NK-92 (cell line): ENCODE results near the gene LANCL3.

Experiments used
- DNase-seq: peaks from one replicate; lab custom pipeline; 2025; ENCODE audit not compliant: unreplicated experiment; lab: John Stamatoyannopoulos, UW

Gene LANCL3

DNA sequence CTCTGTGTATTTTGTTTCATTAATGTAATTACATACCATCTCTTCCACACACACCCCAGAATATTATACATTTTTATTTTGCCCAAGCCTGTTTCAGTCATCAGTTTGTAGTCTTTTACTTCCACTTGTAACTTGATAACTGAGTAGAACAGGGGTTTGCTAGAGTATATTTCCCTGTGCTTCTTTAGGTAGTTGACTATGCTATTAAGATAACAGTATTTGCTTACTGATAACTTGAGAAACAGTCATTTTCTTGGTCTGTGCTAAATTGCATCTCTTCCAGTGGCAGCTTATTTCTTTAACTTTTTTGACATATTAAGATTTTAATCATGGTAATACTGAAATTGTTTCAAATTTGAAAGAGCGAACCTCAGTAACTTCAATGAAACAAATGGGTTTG, 107.1 kb downstream of the LANCL3 start:
- DNase-seq, result no peak

DNA sequence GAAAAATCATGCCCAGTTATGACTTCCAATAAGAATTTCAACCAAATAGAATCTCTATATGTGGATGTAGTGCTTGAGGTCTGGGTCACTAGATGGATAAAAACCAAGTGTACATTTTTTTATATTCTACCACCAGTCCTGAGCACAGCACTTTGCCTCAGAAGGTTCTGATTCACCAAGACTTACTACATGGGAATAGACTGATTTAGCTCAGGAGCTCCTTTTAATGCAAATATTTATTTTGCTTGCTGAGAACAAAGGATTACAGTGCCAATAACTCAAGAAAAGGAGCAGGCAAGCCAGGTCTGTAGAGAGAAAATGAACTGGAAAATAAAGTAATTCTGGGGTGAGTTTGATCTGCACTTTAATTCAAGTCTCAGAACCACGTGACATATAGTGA, 107.8 kb downstream of the LANCL3 start:
- no peak for DNase-seq

DNA sequence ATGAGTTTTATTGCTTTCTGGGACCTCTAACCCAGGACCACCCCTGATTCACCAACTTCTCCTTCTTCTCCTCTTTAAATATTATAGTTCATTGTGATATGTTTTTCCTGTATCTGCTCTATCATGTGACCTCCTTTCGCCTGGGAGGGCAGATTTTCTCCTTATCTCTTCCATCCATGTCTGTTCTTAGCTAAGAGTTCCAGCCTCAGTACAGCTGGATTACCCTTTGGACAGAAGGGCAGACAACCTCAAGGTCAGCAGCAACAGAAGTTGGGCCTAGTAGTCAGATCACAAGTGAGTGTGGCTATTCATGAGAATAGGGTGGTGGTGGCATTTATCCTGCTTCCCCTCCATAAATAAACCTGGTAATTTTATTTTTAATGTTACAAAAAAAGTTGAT, 108.4 kb downstream of the LANCL3 start:
- no peak for DNase-seq

DNA sequence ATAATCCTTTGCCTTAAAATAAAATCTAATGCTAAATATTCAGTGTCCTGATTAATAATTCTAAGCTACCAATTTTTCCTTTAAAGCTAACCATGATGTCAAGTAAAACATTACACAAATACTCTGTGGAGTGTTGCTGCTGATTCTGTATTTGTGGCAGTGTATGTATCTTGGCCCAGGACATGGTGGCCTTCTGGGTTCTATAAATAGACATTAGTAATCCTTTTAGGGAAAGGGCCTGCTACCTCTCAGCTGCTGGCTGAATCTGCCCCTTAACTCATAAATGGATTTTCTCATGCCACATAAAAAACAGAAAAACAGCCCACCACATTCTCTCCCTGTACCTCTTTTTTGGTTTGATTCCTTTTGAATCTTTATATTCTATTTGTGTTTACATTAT, 113.0 kb downstream of the LANCL3 start:
- no peak for DNase-seq

DNA sequence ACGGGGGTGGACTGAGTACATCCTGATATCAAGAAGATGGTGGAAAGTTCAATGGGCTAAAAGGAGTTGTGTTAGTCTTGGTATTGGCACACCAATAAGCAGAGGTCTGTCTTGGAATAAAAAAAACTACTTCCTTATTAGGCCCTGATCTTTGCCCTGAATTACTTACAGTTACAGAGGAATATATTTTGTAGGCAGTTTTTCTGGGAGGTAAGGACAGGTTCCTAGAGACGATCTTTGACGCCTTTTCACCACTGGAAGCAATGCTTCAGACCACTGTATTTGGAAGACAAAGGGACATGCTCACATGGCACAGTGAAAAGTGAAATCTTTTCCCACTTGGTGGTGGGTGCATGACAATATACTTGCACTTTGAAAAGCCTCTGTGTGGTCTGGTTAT, 113.5 kb downstream of the LANCL3 start:
- no peak for DNase-seq

DNA sequence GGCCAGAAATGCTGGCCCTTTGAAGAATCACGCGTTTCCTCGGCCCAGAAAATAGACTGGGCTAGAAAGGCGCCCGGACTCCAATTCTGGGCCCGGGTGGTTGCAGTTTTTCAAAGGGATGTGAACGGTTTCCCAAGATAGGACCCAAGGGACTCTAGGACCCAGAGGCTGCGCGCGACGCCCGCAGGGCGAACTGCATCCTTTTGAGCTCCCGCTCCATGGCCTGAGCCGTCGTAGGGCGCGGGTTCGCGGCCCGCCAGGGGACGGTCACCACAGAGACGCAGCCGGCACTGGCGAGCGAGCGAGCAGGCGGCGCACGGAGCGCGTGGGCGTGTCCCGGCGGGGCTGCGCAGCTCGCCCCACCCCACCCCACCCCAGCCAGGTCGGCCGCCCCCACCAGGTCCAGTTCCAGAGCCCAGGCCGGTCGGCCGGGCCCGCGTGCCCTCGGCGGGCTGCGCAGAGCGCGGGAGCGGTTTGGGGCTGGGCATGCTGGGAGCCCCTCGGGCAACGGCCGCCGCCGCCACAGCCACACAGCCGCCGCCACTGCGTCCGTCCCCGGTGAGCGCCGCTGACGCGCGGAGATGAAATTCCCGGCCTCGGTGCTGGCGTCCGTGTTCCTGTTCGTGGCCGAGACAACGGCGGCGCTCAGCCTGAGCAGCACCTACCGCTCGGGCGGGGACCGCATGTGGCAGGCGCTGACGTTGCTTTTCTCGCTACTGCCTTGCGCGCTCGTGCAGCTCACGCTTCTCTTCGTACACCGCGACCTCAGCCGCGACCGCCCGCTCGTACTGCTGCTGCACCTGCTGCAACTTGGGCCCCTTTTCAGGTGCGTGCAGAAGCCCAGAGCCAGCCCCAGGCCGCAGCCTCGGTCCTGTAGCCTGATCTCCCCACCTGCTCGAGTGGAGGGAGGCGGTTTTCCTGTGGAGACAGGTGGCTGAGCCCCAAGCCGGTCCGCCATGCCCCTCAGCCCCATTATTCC, 114.2 kb downstream of the LANCL3 start, which contains the start of gene XK:
XK (plus strand) TSS at position 411 of the 979 bp plus-strand sequence; CDS start at position 582, 171 bp downstream.
- no peak for DNase-seq

DNA sequence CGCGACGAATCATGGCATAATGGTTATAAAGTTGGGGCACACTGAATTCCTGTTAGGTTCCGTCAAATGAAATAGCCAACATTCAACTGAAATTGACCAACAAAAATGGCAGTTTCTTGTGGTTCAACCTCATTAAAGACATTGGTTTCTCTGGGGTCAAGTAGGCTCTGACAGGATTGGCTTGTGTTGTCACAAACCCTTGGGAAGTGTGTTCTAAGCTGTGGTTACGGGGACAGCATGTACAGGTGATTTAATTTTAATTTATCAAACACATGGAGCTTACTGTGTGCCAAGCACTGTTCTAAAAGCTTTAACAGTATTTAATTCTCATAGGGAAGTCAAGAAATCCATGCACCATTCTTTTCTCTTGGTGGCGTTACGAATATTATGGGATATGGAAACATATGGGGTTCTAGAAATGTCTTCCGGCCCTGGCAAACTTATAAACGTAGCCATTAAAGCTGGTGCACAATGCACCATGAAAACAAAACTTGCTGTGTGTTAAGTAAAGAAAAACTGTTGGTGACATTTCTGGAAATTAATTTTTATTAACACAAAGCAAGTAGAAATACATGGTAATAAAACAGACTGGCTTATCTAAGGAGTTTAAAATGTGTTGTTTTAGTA, 115.0 kb downstream of the LANCL3 start:
- DNase-seq, result no peak

DNA sequence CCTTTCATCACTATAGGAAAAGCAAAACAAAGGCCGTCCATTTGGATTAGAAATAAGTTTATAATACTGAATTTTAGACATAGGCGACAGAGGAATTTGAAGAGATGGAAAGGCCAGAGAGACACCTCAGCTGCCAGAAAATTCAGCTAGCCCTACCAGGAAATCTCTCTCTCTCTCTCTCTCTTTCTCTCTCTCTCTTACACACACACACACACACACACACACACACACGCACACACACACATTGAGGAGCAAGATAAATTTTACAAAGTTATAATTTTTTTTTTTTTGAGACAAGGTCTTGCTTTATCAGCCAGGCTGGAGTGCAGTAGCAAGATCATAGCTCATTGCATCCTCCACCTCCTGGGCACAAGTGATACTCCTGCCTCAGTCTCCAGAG, 115.5 kb downstream of the LANCL3 start:
- DNase-seq, result no peak

DNA sequence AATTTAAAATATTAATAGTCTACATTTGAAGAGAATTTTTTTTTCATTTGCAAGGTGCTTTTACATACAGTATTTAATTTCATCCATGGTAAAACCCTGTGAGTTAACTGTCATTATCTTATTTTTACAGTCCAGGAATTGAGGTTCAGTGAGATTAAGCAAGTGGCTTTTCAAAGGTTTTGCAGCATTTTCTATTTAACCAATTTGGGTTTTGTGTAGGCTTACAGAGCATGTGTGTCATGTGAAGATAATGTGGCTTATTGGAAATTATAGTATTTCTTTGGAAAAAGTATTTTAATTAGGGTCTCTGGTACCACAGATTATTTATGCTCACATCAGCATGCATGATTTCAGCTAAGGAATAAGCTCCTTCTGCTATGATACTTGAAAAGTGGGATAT, 118.7 kb downstream of the LANCL3 start:
- no peak for DNase-seq

DNA sequence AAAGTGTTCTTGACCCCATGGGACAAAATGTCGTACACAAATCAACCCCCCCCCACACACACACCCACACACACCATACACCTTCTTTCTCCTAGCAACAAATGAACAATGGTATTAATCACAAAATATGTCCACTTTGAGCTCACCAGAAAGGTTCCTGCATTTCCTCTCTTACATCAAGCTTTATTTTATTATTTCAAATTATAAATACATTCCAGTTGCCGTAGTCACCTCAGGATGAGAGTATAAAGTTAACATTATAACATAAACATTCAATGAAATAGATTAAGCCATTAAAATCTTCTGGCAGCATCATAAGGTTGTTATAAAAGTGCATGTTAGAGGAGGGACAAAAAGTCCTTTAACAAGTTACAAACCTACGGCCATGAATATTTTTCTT, 121.5 kb downstream of the LANCL3 start:
- no peak for DNase-seq

DNA sequence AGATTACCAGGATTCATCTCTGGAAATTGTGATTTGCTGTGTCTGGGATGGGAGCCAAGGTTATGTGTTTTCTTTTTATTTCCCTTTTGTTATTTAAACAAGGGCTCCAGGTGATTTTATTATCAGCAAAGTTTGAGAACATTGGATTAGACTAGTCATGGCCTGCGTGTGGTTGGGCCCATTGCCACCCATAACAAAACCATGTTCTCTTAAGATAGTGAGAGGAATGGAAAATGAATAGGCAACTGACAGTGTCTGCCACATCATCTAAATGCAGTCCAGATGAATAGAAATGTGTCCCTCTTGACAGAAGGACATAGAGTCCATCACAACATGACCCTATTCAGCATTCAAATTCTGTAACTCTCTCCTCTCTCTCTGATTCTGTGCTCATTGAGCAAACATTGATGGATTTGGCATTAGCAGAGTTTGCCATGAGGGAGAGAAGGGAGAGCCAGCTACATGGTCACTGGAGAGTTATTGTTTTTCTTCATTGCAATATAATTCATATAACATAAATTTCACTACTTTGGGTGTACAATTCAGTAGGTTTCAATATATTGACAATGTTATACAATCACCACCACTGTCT, 125.8 kb downstream of the LANCL3 start:
- no peak for DNase-seq

DNA sequence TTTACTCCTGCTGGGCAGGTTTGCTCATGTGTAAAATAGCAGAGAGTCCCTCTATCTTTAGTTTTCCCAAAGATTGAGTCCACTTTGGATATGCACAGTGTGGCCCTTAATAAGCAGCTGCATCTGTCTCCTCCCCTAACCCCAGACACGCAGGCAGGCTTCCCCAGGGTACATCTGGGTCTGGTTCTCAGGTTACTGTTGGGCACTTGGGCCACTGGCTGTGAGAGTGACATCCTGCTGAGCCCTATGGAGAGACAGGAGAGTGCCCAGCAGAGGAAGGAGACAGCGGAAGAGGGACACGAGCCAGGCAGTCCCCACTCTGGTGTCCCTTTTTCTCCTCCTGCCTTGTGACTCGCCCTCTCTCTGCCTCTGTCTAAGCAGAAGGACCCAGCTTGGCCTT, 130.1 kb downstream of the LANCL3 start:
- DNase-seq, result no peak

DNA sequence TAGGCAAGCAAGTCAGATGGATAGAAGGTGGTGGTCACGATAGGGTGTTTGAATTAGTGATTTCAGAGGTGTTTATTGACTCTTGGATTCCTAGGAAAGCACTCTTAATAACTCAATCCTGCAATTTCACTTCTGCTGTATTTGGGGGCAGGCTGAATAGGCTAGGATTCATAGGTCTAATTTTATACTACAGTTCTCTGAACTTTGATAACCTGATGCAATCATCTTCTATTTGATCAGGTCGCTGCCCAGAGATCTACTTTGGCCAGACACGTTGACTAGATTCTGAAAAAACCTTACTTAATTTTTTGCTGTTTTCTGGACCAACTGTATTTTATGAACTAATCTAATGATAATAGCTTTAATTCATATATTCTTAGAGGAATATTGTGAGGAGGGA, 140.5 kb downstream of the LANCL3 start:
- DNase-seq, result no peak

DNA sequence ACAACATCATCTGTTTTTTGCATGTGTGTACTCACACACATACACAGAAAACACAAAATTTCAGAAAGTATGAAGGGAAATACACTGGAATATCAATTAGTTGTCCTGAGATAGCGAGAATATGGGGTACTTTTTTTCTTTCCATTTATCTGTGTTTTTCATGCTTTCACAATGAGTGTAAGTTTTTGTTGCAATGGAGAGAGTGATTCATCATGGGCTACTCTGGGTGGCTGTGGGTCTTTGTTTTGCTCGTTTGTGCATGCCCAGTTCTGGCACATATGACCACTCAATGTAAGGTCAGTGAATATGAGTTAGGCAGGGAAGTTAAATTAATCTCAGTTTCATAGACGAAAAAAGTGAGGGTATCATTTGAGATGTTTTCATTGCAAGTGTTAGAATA, 141.0 kb downstream of the LANCL3 start:
- DNase-seq, result no peak

DNA sequence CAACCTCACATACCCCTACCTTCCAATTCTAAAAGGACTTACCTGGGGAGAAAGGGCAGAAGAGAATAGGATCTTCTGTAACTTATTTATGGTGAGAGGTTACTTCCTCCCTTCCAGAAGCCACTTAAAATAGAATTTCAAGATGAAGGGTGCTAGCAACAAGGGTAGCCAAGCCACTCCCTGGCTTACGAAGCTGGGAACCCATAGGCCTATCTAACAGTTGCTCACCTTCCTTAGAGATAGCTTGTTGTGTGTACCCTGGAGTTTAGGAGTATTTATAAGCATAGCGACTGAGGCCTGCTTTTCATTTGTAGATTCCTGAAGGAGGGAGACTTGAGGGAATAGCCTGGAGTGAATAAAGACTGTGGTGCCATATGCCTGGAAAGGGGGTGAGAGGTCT, 143.0 kb downstream of the LANCL3 start:
- DNase-seq, result no peak

DNA sequence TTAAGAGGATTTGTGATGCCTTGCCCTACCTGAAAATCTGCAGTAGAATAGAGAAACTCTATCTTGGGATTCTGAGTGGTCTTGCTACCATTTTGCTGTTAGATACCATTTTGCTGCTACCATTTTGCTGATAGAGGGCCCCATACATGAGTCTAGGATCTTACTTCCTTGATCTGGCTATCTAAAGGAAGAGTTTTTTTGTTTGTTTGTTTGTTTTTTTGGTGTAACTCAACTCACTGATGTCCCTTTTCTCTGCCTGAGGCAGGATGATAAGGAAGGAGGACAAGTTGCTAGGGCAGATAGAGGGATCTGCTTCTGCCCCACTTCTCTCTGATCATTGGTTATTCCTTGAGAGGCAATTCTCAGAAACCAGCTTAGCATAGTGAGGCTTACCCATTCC, 145.1 kb downstream of the LANCL3 start:
- no peak for DNase-seq

DNA sequence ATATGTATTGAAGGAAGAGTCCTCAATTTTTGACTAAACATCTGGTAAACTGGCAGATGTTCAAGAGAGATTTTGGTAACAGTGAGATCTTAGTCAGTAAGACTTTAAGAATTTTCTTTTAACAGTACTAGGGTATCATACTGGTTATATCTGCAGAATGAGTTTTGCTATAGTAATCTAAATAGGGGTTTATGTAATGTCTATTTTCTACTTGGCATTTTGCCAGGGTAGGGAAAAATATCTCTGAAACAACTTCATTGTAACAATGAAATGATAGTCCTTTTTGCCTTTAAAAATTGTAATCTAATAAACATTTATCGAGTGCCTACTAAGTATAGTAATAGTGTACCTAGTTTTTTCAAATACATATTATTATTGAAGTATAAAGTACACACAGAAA, 146.2 kb downstream of the LANCL3 start:
- no peak for DNase-seq

DNA sequence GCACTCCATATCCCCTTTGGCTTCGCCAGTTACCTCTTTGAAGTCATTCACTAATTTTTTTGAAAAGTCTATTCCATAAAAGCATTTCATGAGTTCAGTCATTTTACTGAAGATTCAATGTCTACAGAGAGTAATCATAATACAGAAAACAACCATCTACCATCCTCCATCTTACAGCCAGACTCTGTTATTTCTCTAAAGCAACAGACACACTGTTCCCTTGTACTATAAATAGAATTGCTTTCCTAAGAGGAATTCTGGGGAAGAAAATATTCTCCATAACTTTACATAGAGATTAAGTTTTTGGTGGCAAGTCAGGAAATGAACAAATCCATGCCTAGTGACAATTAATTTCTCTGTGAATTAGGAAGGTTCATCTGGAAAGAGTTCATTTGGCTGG, 151.1 kb downstream of the LANCL3 start:
- no peak for DNase-seq

DNA sequence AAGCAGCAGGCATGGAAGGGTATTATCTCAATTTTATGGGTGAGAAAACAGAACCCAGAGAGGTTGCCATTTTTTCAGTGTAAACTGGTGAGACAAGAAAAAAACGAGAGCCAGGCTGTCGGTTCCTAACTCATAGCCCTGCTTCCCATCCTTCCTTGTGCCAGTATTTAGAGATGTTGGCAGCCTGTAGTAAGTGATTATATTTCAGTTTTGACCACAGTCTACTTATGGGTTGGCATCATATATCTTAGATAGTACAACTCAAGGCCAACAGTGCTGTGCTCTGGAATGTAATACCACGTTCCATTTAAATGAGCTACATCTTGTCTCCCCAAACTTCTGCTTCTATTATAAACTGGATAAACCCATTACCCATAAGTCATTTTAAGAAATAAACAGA, 154.9 kb downstream of the LANCL3 start:
- DNase-seq, result no peak
